ENCODE measurements around the gene CCDC12. TPM values are rescaled to one million over a fixed set of nuclear protein-coding genes. Genes with fewer than 3 reads are reported as not detected.
"Not testable (repeated sequence)": the region's sequence is repeated elsewhere in the genome, so short reads cannot be mapped to it uniquely, and the experiment has no call there.

The CCDC12 gene
- total RNA-seq, 1 donor from 2014 or later: 40.5 TPM

DNA sequence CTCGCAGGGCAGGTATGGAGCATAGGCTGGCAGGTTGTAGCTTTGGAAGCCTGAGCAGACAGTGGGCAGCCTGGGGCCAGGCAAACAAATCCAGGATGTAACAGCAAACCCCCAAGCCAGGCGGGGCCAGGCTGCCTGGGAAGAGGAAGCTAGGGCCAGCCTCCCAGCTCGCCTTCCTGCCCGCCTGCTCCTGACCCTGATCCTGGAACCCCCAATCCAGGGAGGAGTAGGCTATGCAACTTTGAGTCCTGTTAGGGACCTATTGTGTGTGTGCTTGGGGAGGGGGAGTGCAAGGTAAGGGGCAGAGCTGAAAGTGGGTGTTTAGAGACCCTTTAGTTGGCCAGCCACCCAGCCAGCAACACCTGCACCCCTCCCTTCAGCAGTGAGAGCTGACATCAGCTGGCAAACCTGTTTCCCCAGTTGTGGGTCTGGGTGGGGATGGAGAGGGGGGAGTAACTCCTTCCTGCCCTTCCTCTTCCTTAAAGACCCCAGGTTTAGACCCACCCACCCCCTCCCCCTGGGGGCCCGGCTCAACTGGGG is 5.5 kb upstream of the CCDC12 start:
- DNase-seq (ENCODE audit: low read depth, low spot score): no peak

DNA sequence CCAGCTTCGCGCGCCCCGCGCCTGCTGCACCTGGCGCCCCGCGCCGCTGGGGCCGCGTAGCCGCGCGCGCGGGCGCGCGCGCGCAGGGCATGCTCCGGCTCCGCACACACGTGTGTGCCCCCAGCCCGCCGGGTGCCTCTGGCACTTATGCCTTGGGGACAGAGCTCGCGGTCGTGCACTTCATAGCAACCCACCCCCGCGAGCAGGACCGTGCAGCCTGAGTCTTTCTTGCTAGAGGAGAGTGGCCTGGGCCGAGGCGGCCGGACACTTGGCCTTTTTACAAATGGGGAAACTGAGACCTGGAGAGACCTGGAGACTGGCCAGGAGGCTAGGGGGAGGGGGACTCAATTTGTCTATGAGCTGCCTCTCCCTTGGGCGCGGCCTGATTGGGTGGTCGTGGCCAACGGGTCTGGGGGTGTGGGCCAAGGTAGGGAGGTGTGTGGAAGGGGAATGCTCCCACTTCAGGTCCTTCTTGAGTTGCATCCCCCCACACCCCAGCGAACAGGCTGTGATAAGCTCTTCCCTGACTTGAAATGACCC is 3.5 kb upstream of the CCDC12 start:
- DNase-seq (ENCODE audit: low read depth, low spot score): no peak

DNA sequence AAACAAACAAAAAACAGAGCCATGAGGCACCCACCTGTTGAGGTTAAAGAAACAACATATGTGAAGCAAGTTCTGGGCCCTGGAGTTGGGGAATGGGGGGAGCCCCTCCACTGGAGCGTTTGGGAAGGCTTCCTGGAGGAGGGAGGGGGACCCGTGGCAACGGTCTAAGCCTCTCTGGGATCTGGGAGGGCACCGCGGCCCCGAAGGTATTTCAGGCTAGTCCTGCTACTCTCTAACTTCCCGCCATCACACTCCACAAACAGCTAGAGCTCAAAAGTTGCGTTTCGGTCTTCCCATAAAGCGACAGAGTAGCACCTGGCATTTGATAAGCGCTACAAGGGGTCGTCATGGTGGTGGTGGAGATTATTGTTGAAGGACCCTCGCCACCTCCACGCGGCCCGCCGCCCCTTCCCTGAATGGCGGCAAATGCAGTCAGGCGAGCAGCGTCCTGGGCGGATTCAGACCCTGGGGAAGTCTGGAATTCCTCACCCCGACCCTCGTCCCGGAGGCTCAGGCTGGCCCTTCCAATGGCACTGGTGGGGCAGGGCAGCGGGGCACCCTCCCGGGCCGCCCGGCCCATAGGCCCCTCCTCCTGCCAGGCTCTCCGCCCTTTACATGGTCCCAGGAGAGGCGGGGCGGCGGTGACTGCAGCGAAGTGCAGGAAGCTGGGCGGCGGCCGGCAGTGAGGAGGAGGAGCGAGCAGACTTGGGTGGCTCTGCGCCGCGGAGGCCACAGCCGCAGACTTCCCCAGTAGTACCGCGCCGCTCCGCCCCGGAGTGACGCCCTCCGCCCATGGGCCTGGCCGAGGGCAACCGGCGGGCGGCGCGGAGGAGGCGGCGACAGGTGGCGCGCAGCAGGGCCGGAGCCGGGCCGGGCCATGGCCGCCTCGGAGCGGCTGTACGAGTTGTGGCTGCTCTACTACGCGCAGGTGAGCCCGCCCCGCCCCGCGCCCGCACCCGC is 2.7 kb upstream of the CCDC12 start, which contains the start of gene NBEAL2:
Gene NBEAL2, plus strand, starts transcription at position 682 of the 960 bp plus-strand sequence. Its CDS starts 196 bp downstream, at position 878.
- DNase-seq (ENCODE audit: low read depth, low spot score): peak; percentile 81

DNA sequence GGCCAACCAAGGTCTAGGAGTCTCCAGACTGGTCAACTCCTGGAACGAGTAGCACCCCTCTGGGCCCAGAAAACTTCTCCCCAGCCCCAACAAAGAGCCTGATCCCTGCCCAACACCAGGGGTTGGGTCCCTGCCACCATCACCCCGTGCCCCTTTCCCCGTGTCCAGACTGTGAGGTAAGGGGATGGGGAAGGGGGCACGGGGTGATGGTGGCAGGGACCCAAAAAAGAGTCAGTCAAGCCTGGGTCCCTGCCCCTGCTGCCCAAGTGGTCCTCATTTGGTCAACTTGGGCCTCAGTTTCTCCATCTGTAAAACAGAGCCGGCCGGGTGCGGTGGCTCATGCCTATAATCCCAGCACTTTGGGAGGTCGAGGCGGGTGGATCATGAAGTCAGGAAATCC is 1.8 kb upstream of the CCDC12 start:
- DNase-seq (ENCODE audit: low read depth, low spot score): no peak

DNA sequence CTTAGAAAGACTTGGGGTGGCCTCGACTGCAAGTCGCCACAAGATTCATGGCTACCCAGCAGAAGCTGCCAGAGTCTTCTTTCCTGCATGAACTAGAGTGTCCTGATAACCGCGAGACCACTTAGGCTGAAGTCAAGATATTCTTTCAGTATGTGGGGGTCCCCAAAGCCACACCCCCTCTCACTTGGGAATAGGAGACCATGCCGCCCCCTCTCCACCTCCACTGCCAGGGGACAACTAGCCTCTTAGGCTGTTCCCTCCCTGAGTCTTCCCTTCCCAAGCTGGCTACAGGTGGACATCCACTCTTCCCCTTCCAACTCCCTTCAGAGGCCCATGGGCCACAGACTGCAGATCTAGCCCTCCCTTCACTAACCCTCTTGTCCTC is 1.3 kb upstream of the CCDC12 start:
- no peak for DNase-seq (ENCODE audit: low read depth, low spot score)

DNA sequence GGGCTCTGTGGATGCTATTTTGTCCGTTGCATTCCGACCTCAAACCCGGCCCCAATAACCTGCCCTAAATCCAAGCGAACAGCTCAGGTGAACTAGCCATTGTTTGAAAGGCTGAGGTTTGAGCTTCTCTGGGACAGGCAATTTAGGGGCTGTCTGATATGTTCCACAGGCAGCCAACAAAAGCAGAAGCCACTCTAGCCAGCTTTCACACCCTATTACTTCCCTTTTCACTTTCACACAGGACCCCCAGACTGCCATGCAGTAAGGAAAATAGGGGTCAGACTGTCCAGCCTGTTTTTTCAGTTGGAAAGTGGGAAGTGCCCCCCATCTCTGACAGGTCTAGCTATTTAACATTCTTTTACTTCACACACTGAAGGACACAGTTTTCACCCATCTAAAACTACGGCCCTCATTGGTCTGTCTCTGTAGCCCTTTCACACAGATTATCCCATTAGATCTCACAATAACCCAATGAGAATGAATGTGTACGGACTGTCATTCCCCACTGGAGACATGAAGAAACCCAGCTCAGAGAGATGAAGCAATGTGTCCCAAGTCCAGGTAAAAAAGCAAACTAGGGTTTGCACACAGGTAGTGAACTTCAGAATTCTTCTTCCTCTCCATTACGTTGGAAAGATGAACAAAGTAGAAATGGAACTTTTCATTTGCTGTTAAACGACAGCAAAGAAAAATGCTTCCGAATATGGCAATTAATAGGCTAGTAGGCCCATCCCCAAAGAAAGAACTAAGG is 1.9 kb downstream of the CCDC12 start:
- DNase-seq (ENCODE audit: low read depth, low spot score): no peak

DNA sequence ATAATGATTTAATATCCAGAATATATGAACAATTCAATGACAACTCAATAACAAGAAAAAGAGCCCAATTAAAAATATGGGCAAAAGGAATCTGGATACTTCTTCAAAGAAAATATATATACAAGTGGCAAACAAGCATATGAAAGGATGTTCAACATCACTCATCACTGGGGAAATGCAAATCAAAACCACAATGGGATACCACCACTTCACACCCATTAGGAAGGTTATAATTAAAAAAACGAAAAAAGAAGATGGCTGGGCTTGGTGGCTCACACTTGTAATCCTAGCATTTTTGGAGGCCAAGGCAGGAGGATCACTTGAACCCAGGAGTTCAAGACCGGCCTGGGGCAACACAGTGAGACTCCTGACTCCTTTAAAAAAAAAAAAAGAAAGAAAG is 4.1 kb downstream of the CCDC12 start:
- no peak for DNase-seq (ENCODE audit: low read depth, low spot score)

DNA sequence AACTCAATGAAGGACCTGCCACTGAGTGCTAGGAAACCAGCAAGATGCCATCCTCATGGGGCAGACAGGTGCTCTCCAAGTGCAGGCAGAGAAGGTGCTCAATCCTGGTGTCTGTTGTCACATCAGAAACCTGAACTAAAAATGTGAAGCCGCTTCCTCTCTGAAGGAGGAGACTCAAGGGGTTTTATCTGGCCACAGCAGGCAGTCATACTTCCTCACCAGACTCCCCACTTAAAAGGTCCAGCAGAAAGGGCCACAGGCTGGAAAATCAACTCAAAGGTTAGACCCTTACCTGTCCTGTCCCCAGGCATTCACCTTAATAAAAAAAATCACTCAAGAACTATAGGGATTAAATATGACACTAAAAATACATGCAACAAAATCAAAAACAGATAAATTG is 4.8 kb downstream of the CCDC12 start:
- DNase-seq (ENCODE audit: low read depth, low spot score): no peak

DNA sequence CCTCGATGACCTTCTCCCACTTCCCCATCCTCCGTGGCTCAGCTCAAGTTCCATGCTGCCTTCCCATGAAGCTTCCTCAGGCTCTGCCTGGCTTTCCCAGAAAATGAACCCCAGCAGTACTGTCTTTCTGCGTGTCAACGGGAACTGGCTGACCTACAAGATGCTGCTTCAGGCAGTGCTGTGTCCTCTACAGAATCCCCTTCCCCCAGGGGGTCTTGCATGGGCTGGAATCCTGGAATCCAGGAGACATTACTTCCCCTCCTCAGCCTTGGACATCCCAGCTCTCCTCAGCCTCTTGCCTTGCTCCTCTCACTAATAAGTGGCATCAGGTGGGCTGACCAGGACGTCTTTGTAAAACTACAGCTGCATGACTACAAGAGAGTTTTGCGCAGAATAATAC is 5.4 kb downstream of the CCDC12 start:
- no peak for DNase-seq (ENCODE audit: low read depth, low spot score)

DNA sequence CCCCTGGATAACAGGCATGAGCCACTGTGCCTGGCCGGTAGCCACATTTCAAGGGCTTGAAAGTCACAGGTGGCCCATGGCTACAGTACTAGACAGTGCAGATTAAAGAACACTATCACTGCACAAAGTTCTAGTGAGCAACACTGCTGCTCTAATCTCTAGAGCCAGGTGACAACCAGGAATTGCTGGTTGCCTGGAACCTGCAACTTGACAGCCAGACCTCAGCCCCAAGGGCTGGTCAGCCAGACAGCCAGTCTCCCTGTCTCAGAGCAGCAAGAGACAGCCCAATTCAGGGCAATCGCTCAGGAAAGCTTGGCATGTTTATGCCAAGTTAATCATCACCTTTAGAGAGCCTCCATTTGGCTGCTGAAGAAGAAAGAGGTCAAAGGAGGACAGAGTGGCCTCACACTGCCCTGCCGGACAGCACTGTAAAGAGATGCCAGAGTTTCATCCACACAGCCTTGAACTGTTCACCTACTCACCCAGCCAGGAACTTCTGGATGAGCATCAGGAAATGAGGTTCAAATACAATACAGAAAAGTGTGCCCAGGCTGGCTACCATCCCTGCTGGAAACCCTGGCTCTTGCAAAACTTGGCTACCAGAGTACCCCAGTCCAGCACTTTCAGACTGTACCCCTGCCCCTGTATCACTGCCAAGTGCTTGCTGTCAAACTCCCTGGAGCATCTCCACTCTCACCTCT is 6.0 kb downstream of the CCDC12 start:
- DNase-seq (ENCODE audit: low read depth, low spot score): no peak

DNA sequence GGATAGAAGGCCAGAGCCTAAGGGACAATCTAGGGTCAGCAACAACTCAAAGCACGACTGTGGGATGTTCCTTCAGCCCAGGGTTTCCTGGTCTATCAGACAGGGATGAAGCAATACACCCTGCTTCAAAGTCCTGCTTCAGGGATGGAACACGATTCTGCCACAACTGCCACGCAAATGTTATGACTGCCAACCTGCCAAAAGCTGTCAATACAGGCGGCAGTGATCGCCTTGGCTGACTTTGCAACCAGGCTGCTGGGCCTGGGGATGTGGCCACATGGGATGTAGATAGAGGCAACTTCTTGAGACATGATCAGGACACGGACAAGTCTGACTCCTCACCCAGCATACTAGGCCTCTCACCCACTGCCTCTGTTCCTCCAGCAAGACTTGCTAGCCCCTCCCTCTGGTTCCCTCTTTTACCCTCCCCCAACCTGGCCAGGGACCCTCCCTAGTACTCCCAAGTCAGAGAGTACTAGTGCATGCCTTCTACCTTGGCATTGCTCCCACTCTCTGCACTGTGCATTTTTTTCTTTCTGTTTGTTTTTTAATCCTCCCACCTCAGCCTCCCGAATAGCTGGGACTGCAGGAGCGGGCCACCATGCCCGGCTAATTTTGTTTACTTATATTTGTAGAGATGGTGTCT is 7.6 kb downstream of the CCDC12 start:
- no peak for DNase-seq (ENCODE audit: low read depth, low spot score)

DNA sequence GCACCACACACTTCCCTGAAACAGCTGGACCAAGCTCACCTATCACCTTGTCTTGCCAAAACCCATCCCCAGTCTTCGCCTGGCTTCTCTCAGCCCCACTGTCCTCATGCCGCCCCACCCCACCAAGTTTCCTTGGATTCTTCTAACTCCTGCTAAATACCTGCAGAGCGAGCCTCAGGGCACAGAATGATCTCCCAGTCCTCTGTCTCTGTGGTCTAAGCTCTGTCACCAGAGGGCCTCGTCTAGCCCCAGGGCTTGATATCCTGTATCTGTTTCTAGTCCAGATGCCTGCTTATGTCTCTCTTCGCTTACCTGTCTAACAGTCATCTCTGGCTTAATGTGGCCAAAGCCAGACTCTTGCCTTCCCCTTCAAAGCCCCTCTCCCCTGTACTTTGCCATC is 9.7 kb downstream of the CCDC12 start:
- no peak for DNase-seq (ENCODE audit: low read depth, low spot score)

DNA sequence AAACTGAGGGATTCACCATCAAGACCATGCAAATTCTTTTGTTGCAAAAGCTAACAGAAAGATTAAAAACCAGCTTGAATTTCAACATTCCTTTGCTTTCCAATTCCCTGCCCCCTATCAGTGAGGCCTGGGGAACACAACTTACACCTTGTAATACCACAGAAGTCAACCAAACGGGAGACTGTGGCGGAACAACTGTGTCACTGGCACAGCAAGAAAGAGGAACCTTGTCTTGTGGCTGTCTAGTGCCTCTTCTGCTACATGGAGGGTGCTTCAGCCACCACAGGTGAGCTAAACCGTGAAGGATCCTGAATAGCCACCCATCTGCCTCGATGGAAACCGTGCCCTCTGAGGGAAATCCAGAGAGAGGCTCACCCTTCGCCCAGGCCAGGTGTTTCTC is 11.4 kb downstream of the CCDC12 start:
- no peak for DNase-seq (ENCODE audit: low read depth, low spot score)

DNA sequence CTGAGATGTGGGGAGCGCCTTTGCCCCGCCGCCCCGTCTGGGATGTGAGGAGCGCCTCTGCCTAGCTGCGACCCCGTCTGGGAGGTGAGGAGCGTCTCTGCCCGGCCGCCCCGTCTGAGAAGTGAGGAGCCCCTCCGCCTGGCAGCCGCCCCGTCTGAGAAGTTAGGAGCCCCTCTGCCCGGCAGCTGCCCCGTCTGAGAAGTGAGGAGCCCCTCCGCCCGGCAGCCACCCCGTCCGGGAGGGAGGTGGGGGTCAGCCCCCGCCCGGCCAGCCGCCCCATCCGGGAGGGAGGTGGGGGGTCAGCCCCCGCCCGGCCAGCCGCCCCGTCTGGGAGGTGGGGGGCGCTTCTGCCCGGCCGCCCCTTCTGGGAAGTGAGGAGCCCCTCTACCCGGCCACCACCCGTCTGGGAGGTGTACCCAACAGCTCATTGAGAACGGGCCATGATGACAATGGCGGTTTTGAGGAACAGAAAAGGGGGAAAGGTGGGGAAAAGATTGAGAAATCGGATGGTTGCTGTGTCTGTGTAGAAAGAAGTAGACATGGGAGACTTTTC is 12.4 kb downstream of the CCDC12 start:
- not testable (repeated sequence) for DNase-seq (ENCODE audit: low read depth, low spot score)

DNA sequence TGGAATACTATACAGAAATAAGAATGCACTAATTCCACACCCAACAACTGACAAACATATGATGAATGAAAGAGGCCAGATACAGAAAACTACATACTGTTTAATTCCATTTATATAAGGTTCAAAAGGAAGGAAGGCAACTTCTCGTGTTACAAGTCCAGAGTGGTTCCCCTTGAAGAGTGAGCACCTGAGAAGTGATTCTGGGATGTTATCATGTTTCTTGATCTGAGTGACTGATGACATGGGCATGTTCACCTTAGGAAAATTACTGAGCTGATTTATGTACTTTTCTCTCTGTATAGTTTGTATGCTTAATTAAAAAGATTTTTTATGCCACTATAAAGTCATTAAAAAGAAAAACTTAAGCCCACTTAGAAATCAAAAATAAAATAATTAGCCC is 13.6 kb downstream of the CCDC12 start:
- DNase-seq (ENCODE audit: low read depth, low spot score): no peak

DNA sequence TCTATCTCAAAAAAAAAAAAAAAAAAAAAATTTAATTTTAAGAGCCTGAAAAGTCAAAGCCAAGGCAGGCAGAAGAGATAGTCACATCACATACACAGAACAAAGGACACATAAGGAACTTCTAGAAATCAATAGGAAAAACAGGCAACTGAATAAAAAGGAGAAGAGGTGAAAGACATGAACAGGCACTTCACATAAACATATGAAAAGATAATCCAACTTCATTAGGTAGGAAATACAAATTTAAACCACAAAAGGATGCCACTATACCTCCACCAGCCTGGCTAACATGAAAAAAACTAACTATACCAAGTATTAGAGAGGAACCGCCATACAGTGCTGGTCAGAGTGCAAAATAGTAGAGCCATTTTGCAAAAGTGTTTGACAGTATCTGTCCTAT is 14.1 kb downstream of the CCDC12 start:
- no peak for DNase-seq (ENCODE audit: low read depth, low spot score)

DNA sequence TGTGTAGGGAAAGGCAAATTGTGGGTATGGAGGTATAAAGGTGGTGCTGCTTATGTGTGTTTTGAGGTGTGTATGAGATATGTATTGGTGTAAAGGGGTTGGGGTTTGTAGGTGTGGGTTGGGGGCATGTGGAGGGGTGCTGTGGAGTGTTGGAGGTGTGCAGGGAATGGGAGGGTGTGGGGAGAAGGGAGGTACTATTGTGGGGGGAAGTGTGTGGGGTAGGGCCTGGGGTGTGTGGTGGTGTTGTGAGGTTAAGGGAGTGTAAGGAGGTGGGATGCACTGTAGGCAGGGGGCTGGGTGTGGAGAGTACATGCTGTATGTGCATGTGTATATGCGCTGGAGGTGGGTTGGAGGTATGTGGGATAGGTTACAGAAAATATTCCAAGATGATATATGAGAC is 15.7 kb downstream of the CCDC12 start:
- no peak for DNase-seq (ENCODE audit: low read depth, low spot score)

DNA sequence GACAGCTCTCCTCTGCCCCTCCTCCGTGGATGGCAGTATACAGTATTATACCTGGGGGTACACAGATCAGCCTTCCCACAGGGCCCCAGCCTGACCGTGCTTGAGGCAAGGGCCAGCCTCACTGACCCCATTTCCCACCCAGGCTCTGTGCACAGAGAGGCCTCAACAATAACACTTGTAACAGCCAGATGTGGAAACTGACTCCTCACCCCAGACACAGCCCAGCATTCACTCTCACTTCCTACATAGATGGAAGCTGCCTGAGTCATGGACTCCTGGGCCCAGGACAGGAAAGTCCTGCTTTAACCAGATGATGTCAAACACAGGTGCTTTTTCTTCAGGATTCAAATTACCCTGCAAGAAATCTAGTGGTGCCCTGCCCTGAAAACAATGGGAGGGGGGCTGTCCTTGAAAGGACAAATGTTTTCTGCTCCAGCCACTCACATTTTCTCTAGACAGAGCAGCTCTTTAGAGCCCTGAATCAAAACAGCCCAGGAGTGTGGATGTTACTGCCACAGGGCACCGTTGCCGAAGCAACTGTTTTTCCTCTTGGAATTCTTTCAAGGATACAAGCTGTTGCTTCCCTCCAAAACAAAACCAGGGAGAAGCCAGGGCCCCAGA is 16.4 kb downstream of the CCDC12 start:
- peak; percentile 74 for DNase-seq (ENCODE audit: low read depth, low spot score)

DNA sequence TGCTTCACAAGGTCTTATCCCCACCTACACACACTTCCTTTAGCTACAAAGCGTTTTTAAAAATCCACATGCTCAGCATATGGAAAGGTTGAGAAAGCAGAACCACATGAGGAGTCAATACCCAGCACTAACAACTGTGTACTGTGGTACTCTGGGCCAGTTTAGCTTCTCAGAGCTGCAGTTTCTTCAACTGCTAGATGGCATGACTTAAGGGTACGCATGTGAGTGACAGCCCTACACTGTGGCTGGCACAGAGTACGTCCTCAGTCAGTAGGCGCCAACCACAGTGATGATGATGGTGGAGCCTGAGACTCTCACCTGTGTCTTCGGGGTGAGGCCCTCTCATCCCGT is 17.4 kb downstream of the CCDC12 start:
- no peak for DNase-seq (ENCODE audit: low read depth, low spot score)

DNA sequence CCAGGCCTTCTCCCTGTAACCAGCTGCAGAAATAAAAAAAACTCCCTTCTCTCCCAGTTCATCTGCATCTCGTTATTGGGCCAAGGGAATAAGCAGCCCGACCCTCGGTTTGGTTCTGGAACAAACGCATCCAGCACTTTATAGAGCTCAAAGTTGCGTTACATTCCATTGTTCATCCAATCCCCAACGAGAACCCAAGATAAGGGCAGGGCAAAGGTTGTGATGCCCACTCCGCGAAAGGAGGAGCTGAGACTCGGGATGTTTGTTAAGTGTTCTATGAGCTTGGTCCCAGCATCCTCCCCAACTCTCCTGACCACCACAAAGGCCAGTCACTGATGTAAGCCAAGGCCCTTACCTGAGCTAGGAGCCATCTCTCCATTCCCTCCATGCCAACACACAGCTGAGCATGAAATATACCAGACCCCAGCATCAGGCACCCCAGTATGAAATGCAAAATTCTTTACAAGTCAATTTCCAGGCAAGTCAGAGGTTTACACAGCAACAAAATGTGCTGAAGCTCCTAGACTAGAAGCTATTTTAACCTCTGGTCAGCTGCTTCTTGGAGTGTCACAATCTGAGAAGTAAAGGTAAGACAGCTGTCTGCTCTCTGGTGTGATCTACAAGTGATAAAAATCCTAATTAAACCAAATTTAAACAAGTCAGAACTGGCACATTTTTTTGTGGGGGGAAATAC is 17.9 kb downstream of the CCDC12 start:
- DNase-seq (ENCODE audit: low read depth, low spot score): no peak
